A549 (cell line): ENCODE data around the gene KCNQ5. TPM values are rescaled to one million over a fixed set of nuclear protein-coding genes. Genes with fewer than 3 reads are reported as not detected.

Experiments used
- ATAC-seq, 2 experiments: fragments of 200-7000 bp in 1 of 2; fragments of >200 bp in 1 of 2; cut with Nextera tagmentation in 1 of 2; cut with Tn5 transposase in 1 of 2; 3 replicates each; pipeline versions ENCODE4 v1.8.0 to v1.9.1; 2018 to 2020; ENCODE audit warnings: mild to moderate bottlenecking in 1 of 2, moderate library complexity in 1 of 2
- CTCF ChIA-PET: fragments of 300-600 bp; sonication (Branson Sonifier 250); formaldehyde crosslinking; extraction: SDS; loops from one replicate; lab custom pipeline; 2021; ENCODE audit warnings: antibody characterized with exemption, inconsistent platforms; lab: Yijun Ruan, JAX
- POLR2A ChIA-PET: fragments of 350-600 bp; formaldehyde crosslinking; extraction: SDS; loops from one replicate; lab custom pipeline; 2021; ENCODE audit warnings: antibody characterized with exemption, inconsistent platforms; lab: Yijun Ruan, JAX
- DNase-seq, 2 experiments: peaks; one replicate each; pipeline versions ENCODE4 v3.0.0 to v3.0.0-alpha.2; 2011 to 2016; ENCODE audit warnings: low read depth in 1 of 2, low spot score in 1 of 2
- FAIRE-seq: peaks from 2 replicates; lab custom pipeline; 2011; peaks lifted over from hg19 to GRCh38; lab: Jason Lieb, UNC
- H3K27ac ChIP-seq, 2 experiments: fragments of >200 bp; sonication (Bioruptor Twin); formaldehyde crosslinking; 3 replicates each; pipeline ENCODE4 v1.5.1; 2016 to 2017
- H3K4me1 ChIP-seq: fragments of >200 bp; sonication (Bioruptor Twin); formaldehyde crosslinking; 3 replicates; pipeline ENCODE4 v1.6.1; 2016
- H3K4me2 ChIP-seq: fragments of >200 bp; sonication (Bioruptor Twin); formaldehyde crosslinking; 3 replicates; pipeline ENCODE4 v1.6.1; 2016
- H3K4me3 ChIP-seq: fragments of >200 bp; sonication (Bioruptor Twin); formaldehyde crosslinking; 3 replicates; pipeline ENCODE4 v1.5.1; 2016
- H3K9me3 ChIP-seq: fragments of >200 bp; sonication (Bioruptor Twin); formaldehyde crosslinking; 3 replicates; pipeline ENCODE4 v1.6.1; 2016
- BHLHE40 ChIP-seq: IDR thresholded peaks from 2 replicates; pipeline ENCODE4 v1.6.1; 2012; ENCODE audit warnings: low read depth, low read length, inconsistent platforms
- CBX2 ChIP-seq: fragments of 200-600 bp; sonication (generic); IDR thresholded peaks from 2 replicates; pipeline ENCODE4 v1.6.1; 2016; ENCODE audit warnings: low read depth, mild to moderate bottlenecking, borderline replicate concordance
- CBX8 ChIP-seq: fragments of 200-600 bp; sonication (generic); IDR thresholded peaks from 2 replicates; pipeline ENCODE4 v1.6.1; 2016
- EHF ChIP-seq: fragments of 250-450 bp; sonication (Bioruptor Pico); IDR thresholded peaks from 2 replicates; pipeline ENCODE4 v1.5.0; 2020; ENCODE audit warnings: mild to moderate bottlenecking
- EHMT2 ChIP-seq: fragments of 200-600 bp; sonication (generic); IDR thresholded peaks from 2 replicates; pipeline ENCODE4 v1.6.1; 2016; ENCODE audit warnings: antibody characterized with exemption, low read depth, mild to moderate bottlenecking, moderate library complexity
- ESRRA ChIP-seq: fragments of 150-350 bp; IDR thresholded peaks from 2 replicates; pipeline ENCODE4 v1.6.1; 2014; ENCODE audit warnings: mild to moderate bottlenecking, low read length, borderline replicate concordance
- FOXS1 ChIP-seq: fragments of 250-450 bp; sonication (Bioruptor Pico); IDR thresholded peaks from 2 replicates; pipeline ENCODE4 v1.5.0; 2020; ENCODE audit warnings: mild to moderate bottlenecking, moderate library complexity
- HOXA7 ChIP-seq: fragments of 250-450 bp; sonication (Bioruptor Pico); IDR thresholded peaks from 2 replicates; pipeline ENCODE4 v1.5.0; 2020; ENCODE audit warnings: mild to moderate bottlenecking, moderate library complexity
- JUNB ChIP-seq: fragments of >200 bp; sonication (Bioruptor Twin); formaldehyde crosslinking; IDR thresholded peaks from 2 replicates; pipeline ENCODE4 v1.6.1; 2016
- KDM5A ChIP-seq: fragments of 200-600 bp; sonication (generic); IDR thresholded peaks from 2 replicates; pipeline ENCODE4 v1.6.1; 2016; ENCODE audit warnings: antibody characterized with exemption, mild to moderate bottlenecking
- MAFK ChIP-seq: fragments of 450-650 bp; IDR thresholded peaks from 2 replicates; pipeline ENCODE4 v1.6.1; 2014; ENCODE audit not compliant: partially characterized antibody
- MAZ ChIP-seq: fragments of 150-350 bp; IDR thresholded peaks from 2 replicates; pipeline ENCODE4 v1.6.1; 2014; ENCODE audit warnings: antibody characterized with exemption, low read depth, low read length, borderline replicate concordance
- MYC ChIP-seq: IDR thresholded peaks from 2 replicates; pipeline ENCODE4 v1.6.1; 2012; ENCODE audit warnings: mild to moderate bottlenecking, inconsistent platforms, low read length, improper control_type of control experiment, borderline replicate concordance
- NPAS2 ChIP-seq: fragments of 250-450 bp; sonication (Bioruptor Pico); IDR thresholded peaks from 2 replicates; pipeline ENCODE4 v1.8.0; 2022; ENCODE audit warnings: mild to moderate bottlenecking, moderate library complexity, borderline replicate concordance
- NR3C1 ChIP-seq: fragments of >200 bp; sonication (Bioruptor Twin); formaldehyde crosslinking; IDR thresholded peaks from 3 replicates; pipeline ENCODE4 v1.6.1; 2017
- PHF8 ChIP-seq: fragments of 200-600 bp; sonication (generic); IDR thresholded peaks from 2 replicates; pipeline ENCODE4 v1.6.1; 2016; ENCODE audit warnings: low read depth, mild to moderate bottlenecking, antibody characterized with exemption, moderate library complexity, borderline replicate concordance
- POLR2A ChIP-seq: IDR thresholded peaks from 2 replicates; pipeline ENCODE4 v1.6.1; 2012; ENCODE audit warnings: mild to moderate bottlenecking, low read length
- POLR2AphosphoS2 ChIP-seq: conservative IDR thresholded peaks from 2 replicates; pipeline ENCODE4 v1.6.1; 2012; ENCODE audit warnings: low read length, improper control_type of control experiment, inconsistent platforms
- RAD21 ChIP-seq, 2 experiments: fragments of >200 bp in 1 of 2; sonication (Bioruptor Twin) in 1 of 2; formaldehyde crosslinking in 1 of 2; IDR thresholded peaks in 1 of 2; conservative IDR thresholded peaks in 1 of 2; 2 replicates in 1 of 2; 3 replicates in 1 of 2; pipeline ENCODE4 v1.6.1; 2012 to 2018; ENCODE audit warnings: inconsistent platforms in 1 of 2
- REST ChIP-seq: fragments of 200-600 bp; sonication (generic); IDR thresholded peaks from 2 replicates; pipeline ENCODE4 v1.6.1; 2016; ENCODE audit warnings: antibody characterized with exemption, mild to moderate bottlenecking, moderate library complexity
- ZSCAN20 ChIP-seq: fragments of 250-450 bp; sonication (Bioruptor Pico); IDR thresholded peaks from 2 replicates; pipeline ENCODE4 v1.8.0; 2022; ENCODE audit warnings: mild to moderate bottlenecking, moderate library complexity
- WGBS: methylation state at CpG from one replicate; pipeline ENCODE4 v1.1.6; 2017; ENCODE audit errors: missing lambda C conversion rate; 5-methylcytosine and 5-hydroxymethylcytosine counted together
- polyA plus RNA-seq, 4 experiments: library from polyadenylated mRNA; depleted of rRNA in 3 of 4; stranded (reverse); fragments of >200 nt; fragmentation: RNase III in 1 of 4; extraction: RNeasy Plus Mini Kit Qiagen cat#74134 plus additional on column Dnase treatment in 1 of 4; gene quantifications; 2 replicates in 3 of 4; 3 replicates in 1 of 4; pipeline ENCODE4 v1.2.3, GENCODE V29; 2011 to 2017
- TF ChIP-seq, protein P1 (sequence below): fragments of 450-650 bp; IDR thresholded peaks from 2 replicates; pipeline ENCODE4 v1.6.1; 2014; ENCODE audit warnings: antibody characterized with exemption
- TF ChIP-seq, protein P2 (sequence below): fragments of >200 bp; sonication (Bioruptor Twin); formaldehyde crosslinking; IDR thresholded peaks from 3 replicates; pipeline ENCODE4 v1.6.1; 2016

KCNQ5 gene
- polyA plus RNA-seq, 2 of the 4 experiments (the other 2 are of a cell fraction): 1.2 to 1.3 TPM

- ChIA-PET CTCF (no interaction called here), POLR2A (no interaction called here)
- Histone ChIP-seq H3K27ac (no peak overlapping the region), H3K9me3 (no peaks in the 10 kb centered on the region), H3K4me1 (no peaks in the 10 kb centered on the region), H3K4me3 (no peak overlapping the region), H3K4me2 (no peak overlapping the region)
- WGBS: 68% methylated on average over 3 of the region's 3 CpGs
- TF ChIP-seq MAZ (no peak), KDM5A (no peak), POLR2AphosphoS2 (no peak), NPAS2 (no peak), RAD21 (conservative IDR thresholded peaks at IDR 0.05 in 1 of 2, IDR thresholded peaks at IDR 0.05 in 1 of 2) (no peak), CBX2 (no peak), CBX8 (no peak), FOXS1 (CRISPR knock-in tag) (no peak)
- TF ChIP-seq, protein P1, sequence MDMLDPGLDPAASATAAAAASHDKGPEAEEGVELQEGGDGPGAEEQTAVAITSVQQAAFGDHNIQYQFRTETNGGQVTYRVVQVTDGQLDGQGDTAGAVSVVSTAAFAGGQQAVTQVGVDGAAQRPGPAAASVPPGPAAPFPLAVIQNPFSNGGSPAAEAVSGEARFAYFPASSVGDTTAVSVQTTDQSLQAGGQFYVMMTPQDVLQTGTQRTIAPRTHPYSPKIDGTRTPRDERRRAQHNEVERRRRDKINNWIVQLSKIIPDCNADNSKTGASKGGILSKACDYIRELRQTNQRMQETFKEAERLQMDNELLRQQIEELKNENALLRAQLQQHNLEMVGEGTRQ: no peak
- no peak for ATAC-seq
- no peak for DNase-seq
- FAIRE-seq: no peak
Observed at GRCh38 chr6:73207221-73207837, 585.5 kb downstream of the KCNQ5 start.

DNA sequence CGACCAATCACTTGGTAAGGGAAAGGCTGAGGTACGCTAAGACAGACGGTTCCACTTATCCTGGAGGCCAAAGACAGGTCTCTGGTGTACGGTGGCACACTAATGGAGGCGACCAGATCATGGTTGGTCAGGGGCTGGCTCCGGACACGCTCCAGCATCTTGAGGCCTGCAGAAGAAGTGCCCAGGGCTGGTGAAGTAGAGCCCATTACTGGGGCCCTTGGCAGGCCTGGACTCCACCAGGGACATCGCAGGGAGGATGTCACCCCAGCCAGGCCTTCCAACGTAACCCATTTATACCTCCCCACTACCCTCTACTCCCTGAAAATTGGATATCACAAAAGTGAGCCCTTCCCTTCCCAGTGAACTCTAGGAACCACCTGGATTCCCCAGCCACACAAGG, 587.3 kb downstream of the KCNQ5 start:
- WGBS: 46% methylated on average over 9 of the region's 9 CpGs

DNA sequence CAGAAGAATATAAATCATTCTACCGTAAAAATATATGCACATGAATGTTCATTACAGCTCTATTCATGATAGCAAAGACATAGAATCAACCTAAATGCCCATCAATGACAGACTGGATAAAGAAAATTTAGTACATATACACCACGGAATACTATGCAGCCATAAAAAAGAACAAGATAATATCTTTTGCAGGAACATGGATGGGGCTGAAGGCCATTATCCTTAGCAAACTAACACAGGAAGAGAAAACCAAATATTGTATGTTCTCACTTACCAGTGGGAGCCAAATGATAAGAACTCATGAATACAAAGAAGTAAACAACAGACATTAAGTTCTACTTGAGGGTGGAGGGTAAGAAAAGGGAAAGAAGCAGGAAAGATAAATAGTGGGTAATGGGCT, 595.0 kb downstream of the KCNQ5 start:
- ATAC-seq: no peak
- Histone ChIP-seq H3K4me3 (no peak overlapping the region), H3K4me1 (no peaks in the 10 kb centered on the region), H3K27ac (no peak overlapping the region), H3K9me3 (no peaks in the 10 kb centered on the region), H3K4me2 (no peak overlapping the region)
- ChIA-PET CTCF (no interaction called here), POLR2A (no interaction called here)
- no peak for FAIRE-seq
- TF ChIP-seq EHMT2: no peak
- TF ChIP-seq NPAS2: no peak
- no peak for TF ChIP-seq MAFK
- no peak for TF ChIP-seq REST
- TF ChIP-seq ZSCAN20: no peak
- DNase-seq: no peak
- WGBS: 45% methylated on average over 2 of the region's 2 CpGs

More for the DNA sequence above, 587.3 kb downstream of the KCNQ5 start:
- H3K27ac ChIP-seq: no peak overlapping the region
- TF ChIP-seq POLR2A (no peak), EHF (CRISPR knock-in tag) (no peak), ZSCAN20 (no peak), MYC (no peak), NR3C1 (no peak), HOXA7 (CRISPR knock-in tag) (no peak), PHF8 (no peak), EHMT2 (no peak), BHLHE40 (no peak), JUNB (no peak), ESRRA (no peak)
- TF ChIP-seq, protein P2, sequence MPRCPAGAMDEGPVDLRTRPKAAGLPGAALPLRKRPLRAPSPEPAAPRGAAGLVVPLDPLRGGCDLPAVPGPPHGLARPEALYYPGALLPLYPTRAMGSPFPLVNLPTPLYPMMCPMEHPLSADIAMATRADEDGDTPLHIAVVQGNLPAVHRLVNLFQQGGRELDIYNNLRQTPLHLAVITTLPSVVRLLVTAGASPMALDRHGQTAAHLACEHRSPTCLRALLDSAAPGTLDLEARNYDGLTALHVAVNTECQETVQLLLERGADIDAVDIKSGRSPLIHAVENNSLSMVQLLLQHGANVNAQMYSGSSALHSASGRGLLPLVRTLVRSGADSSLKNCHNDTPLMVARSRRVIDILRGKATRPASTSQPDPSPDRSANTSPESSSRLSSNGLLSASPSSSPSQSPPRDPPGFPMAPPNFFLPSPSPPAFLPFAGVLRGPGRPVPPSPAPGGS: no peak
- ATAC-seq (no peak), FAIRE-seq (no peak), DNase-seq (no peak)
- H3K4me2 ChIP-seq: no peak overlapping the region
- no peak overlapping the region for H3K4me3 ChIP-seq
- no peaks in the 10 kb centered on the region for H3K9me3 ChIP-seq
- CTCF ChIA-PET: no interaction called here
- H3K4me1 ChIP-seq: no peaks in the 10 kb centered on the region
- POLR2A ChIA-PET: no interaction called here
